Activated B cell treated with CpG ODN at 0.5 μM for 24 hours (primary cell): ENCODE data around the gene GNPTAB. TPM values are rescaled to one million over a fixed set of nuclear protein-coding genes. Genes with fewer than 3 reads are reported as not detected.
"Not testable (repeated sequence)": the region's sequence is repeated elsewhere in the genome, so short reads cannot be mapped to it uniquely, and the experiment has no call there.

Experiments used
- ATAC-seq: fragments of 200-7000 bp; cut with Tn5 transposase; one replicate; pipeline ENCODE4 v1.10.0; 2021; ENCODE audit warnings: low read depth, mild to moderate bottlenecking, moderate library complexity
- CTCF ChIA-PET: fragments of 350-600 bp; sonication (Branson Sonifier 250); formaldehyde crosslinking; loops from one replicate; lab custom pipeline; 2021; ENCODE audit warnings: antibody characterized with exemption; lab: Charles Lee
- POLR2A ChIA-PET: fragments of 350-600 bp; sonication (Branson Sonifier 250); formaldehyde crosslinking; loops from one replicate; lab custom pipeline; 2021; ENCODE audit warnings: antibody characterized with exemption; lab: Charles Lee
- DNase-seq: peaks from one replicate; pipeline ENCODE4 v3.0.0; 2022
- H3K27ac Mint-ChIP-seq: one replicate; pipeline ENCODE4 v1.8.0; 2020; ENCODE audit warnings: mixed read lengths
- H3K27me3 Mint-ChIP-seq: one replicate; pipeline ENCODE4 v1.8.0; 2021; ENCODE audit warnings: mixed read lengths
- H3K36me3 Mint-ChIP-seq: one replicate; pipeline ENCODE4 v1.8.0; 2021; ENCODE audit warnings: low read depth, mixed read lengths
- H3K4me1 Mint-ChIP-seq: one replicate; pipeline ENCODE4 v1.8.0; 2021; ENCODE audit warnings: mixed read lengths
- H3K4me3 Mint-ChIP-seq: one replicate; pipeline ENCODE4 v1.8.0; 2020; ENCODE audit warnings: mild to moderate bottlenecking, mixed read lengths
- H3K9me3 Mint-ChIP-seq: one replicate; pipeline ENCODE4 v1.8.0; 2020; ENCODE audit warnings: mixed read lengths
- intact Hi-C: fragments of 100-400 bp; cut with micrococcal nuclease; formaldehyde crosslinking; loops from one replicate; pipeline ENCODE4 v1.15.1; 2024
- total RNA-seq: library from RNA; stranded (reverse); gene quantifications from 2 replicates; pipeline ENCODE4 v1.2.3, GENCODE V29; 2022
- TF ChIP-seq, protein P1 (sequence below): fragments of 200-600 bp; IDR thresholded peaks from one replicate; pipeline ENCODE4 v1.8.0; 2022; ENCODE audit warnings: antibody characterized with exemption, mild to moderate bottlenecking

GNPTAB gene
- total RNA-seq, 1 donor from 2014 or later: 41.8 TPM

DNA sequence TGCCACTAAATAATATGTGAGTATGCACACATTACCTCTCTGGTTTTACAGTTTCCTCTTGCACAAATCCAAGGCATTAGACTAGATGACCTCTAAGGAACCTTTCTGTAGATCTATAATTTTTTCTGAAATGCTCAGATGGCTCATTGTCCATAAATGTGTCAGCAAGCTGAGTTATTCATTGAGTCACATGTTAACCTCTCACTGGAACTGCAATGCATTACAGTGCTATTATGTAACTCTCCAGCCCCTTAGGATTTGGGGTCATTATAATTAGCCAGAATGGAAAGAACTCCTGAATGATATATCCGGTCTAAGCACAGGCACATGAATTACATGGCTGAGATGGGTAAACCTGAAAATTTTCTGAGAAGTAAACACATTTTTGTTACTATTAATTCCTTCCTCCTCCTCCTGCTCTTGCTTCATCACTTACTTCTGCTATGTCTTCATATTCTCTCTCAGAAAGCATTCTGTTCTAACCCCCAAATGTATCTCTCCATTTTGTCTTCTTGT, 26.3 kb upstream of the GNPTAB start:
- Mint-ChIP-seq H3K4me1 (peaks cover 47% of the 10 kb centered on the region), H3K27me3 (no peaks in the 10 kb centered on the region), H3K4me3 (no peak overlapping the region), H3K36me3 (no peaks in the 10 kb centered on the region), H3K9me3 (peaks cover 5% of the 10 kb centered on the region), H3K27ac (no peak overlapping the region)
- ChIA-PET CTCF (interaction anchor here (0.6 kb wide), 1 partner anchor 14 kb away, joined by 3 read pairs; no protein-coding TSS in a partner anchor), POLR2A (no interaction called here)
- intact Hi-C loops: no loop called here
- TF ChIP-seq, protein P1, sequence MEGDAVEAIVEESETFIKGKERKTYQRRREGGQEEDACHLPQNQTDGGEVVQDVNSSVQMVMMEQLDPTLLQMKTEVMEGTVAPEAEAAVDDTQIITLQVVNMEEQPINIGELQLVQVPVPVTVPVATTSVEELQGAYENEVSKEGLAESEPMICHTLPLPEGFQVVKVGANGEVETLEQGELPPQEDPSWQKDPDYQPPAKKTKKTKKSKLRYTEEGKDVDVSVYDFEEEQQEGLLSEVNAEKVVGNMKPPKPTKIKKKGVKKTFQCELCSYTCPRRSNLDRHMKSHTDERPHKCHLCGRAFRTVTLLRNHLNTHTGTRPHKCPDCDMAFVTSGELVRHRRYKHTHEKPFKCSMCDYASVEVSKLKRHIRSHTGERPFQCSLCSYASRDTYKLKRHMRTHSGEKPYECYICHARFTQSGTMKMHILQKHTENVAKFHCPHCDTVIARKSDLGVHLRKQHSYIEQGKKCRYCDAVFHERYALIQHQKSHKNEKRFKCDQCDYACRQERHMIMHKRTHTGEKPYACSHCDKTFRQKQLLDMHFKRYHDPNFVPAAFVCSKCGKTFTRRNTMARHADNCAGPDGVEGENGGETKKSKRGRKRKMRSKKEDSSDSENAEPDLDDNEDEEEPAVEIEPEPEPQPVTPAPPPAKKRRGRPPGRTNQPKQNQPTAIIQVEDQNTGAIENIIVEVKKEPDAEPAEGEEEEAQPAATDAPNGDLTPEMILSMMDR: no peak
- no peak for ATAC-seq
- DNase-seq: no peak

DNA sequence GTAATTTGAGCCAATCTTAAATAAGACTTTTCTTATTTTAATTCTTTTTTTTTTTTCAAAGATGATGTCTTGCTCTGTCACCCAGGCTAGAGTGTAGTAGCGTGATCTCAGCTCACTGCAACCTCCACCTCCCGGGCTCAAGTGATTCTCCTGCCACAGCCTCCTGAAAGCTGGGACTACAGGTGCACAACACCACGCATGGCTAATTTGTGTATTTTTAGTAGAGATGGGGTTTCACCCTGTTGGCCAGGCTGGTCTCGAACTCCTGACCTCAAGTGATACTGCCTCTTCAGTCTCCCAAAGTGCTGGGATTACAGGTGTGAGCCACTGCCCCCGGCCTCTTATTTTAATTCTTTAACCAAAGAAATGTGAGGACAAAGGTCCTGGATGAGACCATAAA, 25.9 kb upstream of the GNPTAB start:
- ChIA-PET POLR2A (interaction anchor here (2.5 kb wide), 1 partner anchor 449 kb away, joined by 5 read pairs; the partner anchor contains the start of gene ARL1), CTCF (interaction anchor here (0.6 kb wide), 1 partner anchor 14 kb away, joined by 3 read pairs; no protein-coding TSS in a partner anchor)
- H3K4me1 Mint-ChIP-seq: peaks cover 47% of the 10 kb centered on the region
- H3K27me3 Mint-ChIP-seq, H3K27ac Mint-ChIP-seq, H3K36me3 Mint-ChIP-seq, H3K9me3 Mint-ChIP-seq, DNase-seq, H3K4me3 Mint-ChIP-seq, intact Hi-C loops, ATAC-seq: not testable (repeated sequence)

DNA sequence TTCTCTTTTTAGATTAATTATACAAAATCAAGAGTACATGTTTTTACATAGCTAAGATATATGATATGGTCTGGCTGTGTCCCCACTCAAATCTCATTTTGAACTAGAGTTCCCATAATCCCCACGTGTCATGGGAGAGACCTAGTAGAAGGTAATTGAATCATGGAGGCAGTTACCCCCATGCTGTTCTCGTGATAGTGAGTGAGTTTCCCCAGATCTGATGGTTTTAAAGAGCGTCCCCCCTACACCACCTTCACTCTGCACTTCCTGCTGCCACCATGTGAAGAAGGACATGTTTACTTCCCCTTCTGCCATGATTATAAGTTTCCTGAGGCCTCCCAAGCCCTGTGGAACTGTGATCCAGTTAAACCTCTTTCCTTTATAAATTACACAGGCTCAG, 25.2 kb upstream of the GNPTAB start:
- CTCF ChIA-PET: interaction anchor here (0.7 kb wide), 1 partner anchor 82 kb away, joined by 3 read pairs; no protein-coding TSS in a partner anchor
- Mint-ChIP-seq H3K27ac (peak overlapping the region; percentile 26), H3K4me3 (no peak overlapping the region), H3K4me1 (peaks cover 48% of the 10 kb centered on the region), H3K27me3 (no peaks in the 10 kb centered on the region), H3K9me3 (peaks cover 5% of the 10 kb centered on the region), H3K36me3 (no peaks in the 10 kb centered on the region)
- ATAC-seq (no peak), DNase-seq (no peak)
- TF ChIP-seq, protein P1: no peak
- POLR2A ChIA-PET: interaction anchor here (0.6 to 2.5 kb wide), 5 partner anchors 12 to 448 kb away, joined by 3 to 7 read pairs (median 5); partner anchors contain the start of gene ARL1
- intact Hi-C loops: loop anchor here (1.0 kb wide), 1 partner anchor 21 kb away; the partner anchor contains the start of gene DRAM1

DNA sequence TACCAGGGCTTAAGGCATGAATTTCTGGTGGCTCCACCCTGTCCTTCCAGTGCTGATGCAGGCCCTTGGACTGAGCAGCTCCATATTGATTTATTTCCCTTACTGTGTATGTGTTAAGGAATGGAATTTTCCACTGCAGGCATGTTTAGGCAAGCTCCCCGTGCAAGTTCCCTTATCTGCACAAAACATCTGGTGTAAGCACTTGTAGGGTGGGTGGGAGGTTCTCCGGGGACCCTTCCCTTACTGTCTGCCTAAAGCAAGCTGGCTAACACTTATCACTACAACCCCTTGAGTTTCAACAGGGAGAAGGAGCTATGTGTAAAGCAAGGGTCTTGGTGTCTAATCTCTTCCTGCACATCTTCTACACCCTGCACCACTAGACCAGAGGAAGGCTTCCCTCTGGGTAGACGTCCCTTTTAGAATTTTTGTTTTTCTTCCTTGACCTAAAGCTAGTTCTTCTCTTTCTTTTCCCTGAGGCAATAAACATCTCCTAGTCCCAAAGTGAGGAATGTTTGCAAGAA, 24.7 kb upstream of the GNPTAB start:
- ATAC-seq (no peak), DNase-seq (no peak)
- ChIA-PET CTCF (interaction anchor here (0.7 to 1.3 kb wide), 2 partner anchors 13 to 82 kb away, joined by 3 read pairs; no protein-coding TSS in a partner anchor), POLR2A (interaction anchor here (0.6 to 2.5 kb wide), 6 partner anchors 19 to 448 kb away, joined by 3 to 7 read pairs (median 5); partner anchors contain the start of genes ARL1 and DRAM1)
- no peaks in the 10 kb centered on the region for H3K36me3 Mint-ChIP-seq
- intact Hi-C loops: loop anchor here (1.0 kb wide), 1 partner anchor 22 kb away; the partner anchor contains the start of gene DRAM1
- H3K4me3 Mint-ChIP-seq: no peak overlapping the region
- H3K27me3 Mint-ChIP-seq: no peaks in the 10 kb centered on the region
- H3K27ac Mint-ChIP-seq: peak overlapping the region; percentile 27
- TF ChIP-seq, protein P1: no peak
- H3K4me1 Mint-ChIP-seq: peaks cover 49% of the 10 kb centered on the region
- H3K9me3 Mint-ChIP-seq: peaks cover 5% of the 10 kb centered on the region

DNA sequence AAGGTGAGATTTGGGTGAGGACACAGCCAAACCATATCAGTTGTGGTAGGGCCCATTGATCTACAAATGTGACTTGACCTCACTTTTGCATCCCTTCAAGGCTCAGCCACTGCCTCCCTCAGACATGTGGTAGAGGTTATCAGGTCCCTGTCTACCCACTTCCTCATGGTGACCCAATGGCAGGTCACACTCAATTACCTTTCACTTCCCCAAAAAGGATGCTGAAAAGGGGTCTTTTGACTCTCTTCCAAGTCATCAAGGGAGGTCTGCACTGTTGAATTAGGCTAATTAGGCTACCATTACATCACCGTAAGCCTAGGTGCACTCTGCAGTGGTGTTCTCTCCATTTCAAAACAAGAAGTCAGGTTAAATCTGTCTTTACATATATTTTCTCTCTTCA, 24.0 kb upstream of the GNPTAB start:
- peak overlapping the region; percentile 41 for H3K4me3 Mint-ChIP-seq
- intact Hi-C loops: loop anchor here (1.0 kb wide), 1 partner anchor 23 kb away; the partner anchor contains the start of gene DRAM1
- CTCF ChIA-PET: interaction anchor here (1.3 kb wide), 1 partner anchor 13 kb away, joined by 3 read pairs; no protein-coding TSS in a partner anchor
- H3K4me1 Mint-ChIP-seq: peaks cover 48% of the 10 kb centered on the region
- POLR2A ChIA-PET: interaction anchor here (0.6 to 2.5 kb wide), 5 partner anchors 18 to 447 kb away, joined by 3 to 7 read pairs (median 5); partner anchors contain the start of genes ARL1 and DRAM1
- peak overlapping the region; percentile 79 for H3K27ac Mint-ChIP-seq
- H3K27me3 Mint-ChIP-seq: no peaks in the 10 kb centered on the region
- DNase-seq (no peak), ATAC-seq (peak; percentile 87)
- TF ChIP-seq, protein P1: no peak
- H3K9me3 Mint-ChIP-seq: peaks cover 5% of the 10 kb centered on the region
- no peaks in the 10 kb centered on the region for H3K36me3 Mint-ChIP-seq
